Measurements from ENCODE around the gene GJB5.
"Not testable (repeated sequence)": the region's sequence is repeated elsewhere in the genome, so short reads cannot be mapped to it uniquely, and the experiment has no call there.

GJB5 gene

DNA sequence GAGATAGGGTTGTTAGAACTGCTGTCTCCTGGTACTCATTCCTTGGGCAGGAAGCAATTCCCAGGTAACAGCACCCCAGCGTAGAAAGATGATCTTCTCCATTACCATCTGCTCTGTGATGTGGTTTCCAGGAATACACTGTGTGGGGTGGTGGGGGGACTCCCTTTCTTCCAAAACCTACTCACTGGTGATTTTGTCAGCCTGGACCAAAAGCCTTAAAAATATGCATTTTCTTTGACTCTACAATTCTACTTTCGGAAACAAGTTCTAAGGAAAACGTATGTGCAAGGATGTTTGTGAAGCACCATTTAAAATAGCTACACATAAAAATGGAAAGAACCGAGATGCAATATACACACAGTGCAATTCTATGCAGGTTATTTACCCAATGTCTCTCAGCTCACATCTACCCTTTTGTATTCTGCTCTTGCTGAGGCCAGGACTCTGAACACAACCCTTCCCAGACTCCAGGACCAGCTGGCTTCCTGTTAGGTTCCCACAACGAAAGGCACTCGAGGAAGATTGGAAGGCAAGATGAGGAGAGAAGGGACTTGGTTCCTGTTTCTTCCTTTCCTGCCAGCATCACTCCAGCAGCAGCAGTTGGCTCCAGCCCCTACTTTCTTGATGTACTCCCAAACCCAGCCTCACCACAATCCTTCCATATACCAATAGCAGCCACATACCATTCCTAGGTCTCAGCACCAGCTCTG is 33.0 kb upstream of the GJB5 start:
- no peak overlapping the region for H2BK15ac ChIP-seq (replicated peaks; ENCODE audit: low read depth)
- no peak overlapping the region for H3K27ac ChIP-seq (ENCODE audit: low read depth, low read length)
- H4K8ac ChIP-seq (ENCODE audit: low read depth, low read length) = no peak overlapping the region
- no peak overlapping the region for H4K5ac ChIP-seq (ENCODE audit: low read length)
- H3K36me3 ChIP-seq (ENCODE audit: control insufficient read depth, insufficient read depth, low read length) = no peaks in the 10 kb centered on the region
- no peaks in the 10 kb centered on the region for H3K4me1 ChIP-seq (ENCODE audit: control insufficient read depth, low read depth, low read length)
- H3K4ac ChIP-seq (ENCODE audit: low read depth, low read length) = no peak overlapping the region
- H3K27me3 ChIP-seq (ENCODE audit: insufficient read depth, low read length, poor library complexity) = no peaks in the 10 kb centered on the region
- H3K9ac ChIP-seq (ENCODE audit: low read length) = no peak overlapping the region
- H3K79me2 ChIP-seq (ENCODE audit: control insufficient read depth, insufficient read depth, low read length) = no peaks in the 10 kb centered on the region
- H3K23ac ChIP-seq (ENCODE audit: low read length) = no peak overlapping the region
- H2AK5ac ChIP-seq (ENCODE audit: low read length) = no peak overlapping the region
- no peak overlapping the region for H2BK120ac ChIP-seq (ENCODE audit: low read depth, low read length)
- no peak overlapping the region for H3K4me3 ChIP-seq (ENCODE audit: low read length)
- DNase-seq = no peak
- no peak overlapping the region for H3K4me2 ChIP-seq (ENCODE audit: low read length)
- H3K56ac ChIP-seq (ENCODE audit: low read length) = no peak overlapping the region
- H3K18ac ChIP-seq (ENCODE audit: low read length) = no peak overlapping the region
- WGBS (ENCODE audit: extremely low coverage, insufficient coverage, low lambda C conversion rate) = no CpG with 5 or more reads among the region's 6 CpGs
- no peak overlapping the region for H2BK5ac ChIP-seq (ENCODE audit: low read length)
- no peaks in the 10 kb centered on the region for H3K79me1 ChIP-seq (ENCODE audit: low read length)

DNA sequence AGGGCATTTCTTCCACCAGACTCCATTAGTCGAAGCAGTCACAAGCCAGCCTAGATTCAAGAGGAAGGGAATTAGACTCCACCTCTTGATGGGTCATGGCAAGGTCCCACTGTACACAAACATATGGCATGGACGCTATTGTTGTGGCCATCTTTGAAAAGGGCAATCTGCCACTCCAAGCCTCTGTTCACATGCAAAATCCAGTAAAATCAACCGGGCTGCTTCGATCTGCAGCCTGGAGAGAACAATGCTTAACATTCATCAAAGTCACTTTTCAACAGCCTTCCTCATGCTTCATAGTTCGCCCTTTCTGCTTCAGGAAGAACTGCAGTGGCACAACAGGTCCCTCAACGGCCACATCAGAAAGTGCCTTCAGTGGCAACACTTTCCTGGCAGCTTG is 28.0 kb upstream of the GJB5 start:
- no CpG with 5 or more reads among the region's 6 CpGs for WGBS (ENCODE audit: extremely low coverage, insufficient coverage, low lambda C conversion rate)
- no peaks in the 10 kb centered on the region for H3K79me1 ChIP-seq (ENCODE audit: low read length)

DNA sequence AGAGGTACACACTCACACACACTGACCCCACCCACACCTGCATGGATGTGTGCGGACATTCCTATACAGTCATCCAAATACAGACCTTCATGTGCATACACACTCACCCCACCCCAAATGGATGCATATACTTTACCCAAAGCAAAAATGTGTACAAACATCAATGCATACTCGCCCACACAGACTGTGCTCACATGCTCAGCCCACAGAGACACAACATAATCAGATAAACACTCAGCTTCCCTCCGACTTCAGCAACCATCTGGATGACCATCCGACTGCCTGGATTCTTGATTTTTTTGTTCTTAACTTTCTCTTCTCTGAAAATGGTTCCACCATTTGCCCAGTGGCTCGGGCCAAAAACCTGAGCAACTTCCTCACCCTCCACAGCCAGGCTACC is 24.4 kb upstream of the GJB5 start:
- H3K4me3 ChIP-seq (ENCODE audit: low read length) = no peak overlapping the region
- no peak overlapping the region for H3K56ac ChIP-seq (ENCODE audit: low read length)
- no peaks in the 10 kb centered on the region for H3K79me2 ChIP-seq (ENCODE audit: control insufficient read depth, insufficient read depth, low read length)
- no peak overlapping the region for H2BK120ac ChIP-seq (ENCODE audit: low read depth, low read length)
- no peaks in the 10 kb centered on the region for H3K4me1 ChIP-seq (ENCODE audit: control insufficient read depth, low read depth, low read length)
- no peaks in the 10 kb centered on the region for H3K79me1 ChIP-seq (ENCODE audit: low read length)
- no peak overlapping the region for H4K8ac ChIP-seq (ENCODE audit: low read depth, low read length)
- H3K23ac ChIP-seq (ENCODE audit: low read length) = no peak overlapping the region
- no peak overlapping the region for H2BK15ac ChIP-seq (replicated peaks; ENCODE audit: low read depth)
- H3K27me3 ChIP-seq (ENCODE audit: insufficient read depth, low read length, poor library complexity) = no peaks in the 10 kb centered on the region
- no peak overlapping the region for H4K5ac ChIP-seq (ENCODE audit: low read length)
- H3K4me2 ChIP-seq (ENCODE audit: low read length) = no peak overlapping the region
- DNase-seq = no peak
- WGBS (ENCODE audit: extremely low coverage, insufficient coverage, low lambda C conversion rate) = no CpG with 5 or more reads among the region's 5 CpGs
- no peak overlapping the region for H3K4ac ChIP-seq (ENCODE audit: low read depth, low read length)
- no peak overlapping the region for H3K18ac ChIP-seq (ENCODE audit: low read length)
- no peak overlapping the region for H3K9ac ChIP-seq (ENCODE audit: low read length)
- H3K36me3 ChIP-seq (ENCODE audit: control insufficient read depth, insufficient read depth, low read length) = no peaks in the 10 kb centered on the region
- no peak overlapping the region for H2BK5ac ChIP-seq (ENCODE audit: low read length)
- no peak overlapping the region for H2AK5ac ChIP-seq (ENCODE audit: low read length)
- no peak overlapping the region for H3K27ac ChIP-seq (ENCODE audit: low read depth, low read length)

More for the DNA sequence above, 28.0 kb upstream of the GJB5 start:
- Histone ChIP-seq H2BK5ac (ENCODE audit: low read length) (no peak overlapping the region), H3K4me3 (ENCODE audit: low read length) (no peak overlapping the region), H3K27ac (ENCODE audit: low read depth, low read length) (no peak overlapping the region), H3K9ac (ENCODE audit: low read length) (no peak overlapping the region), H3K79me2 (ENCODE audit: control insufficient read depth, insufficient read depth, low read length) (no peaks in the 10 kb centered on the region), H3K4me1 (ENCODE audit: control insufficient read depth, low read depth, low read length) (no peaks in the 10 kb centered on the region), H2BK120ac (ENCODE audit: low read depth, low read length) (no peak overlapping the region), H2BK15ac (replicated peaks; ENCODE audit: low read depth) (no peak overlapping the region), H3K4ac (ENCODE audit: low read depth, low read length) (no peak overlapping the region), H3K4me2 (ENCODE audit: low read length) (no peak overlapping the region), H2AK5ac (ENCODE audit: low read length) (no peak overlapping the region), H3K18ac (ENCODE audit: low read length) (no peak overlapping the region), H4K8ac (ENCODE audit: low read depth, low read length) (no peak overlapping the region), H3K27me3 (ENCODE audit: insufficient read depth, low read length, poor library complexity) (no peaks in the 10 kb centered on the region), H3K36me3 (ENCODE audit: control insufficient read depth, insufficient read depth, low read length) (no peaks in the 10 kb centered on the region), H3K23ac (ENCODE audit: low read length) (no peak overlapping the region), H4K5ac (ENCODE audit: low read length) (no peak overlapping the region), H3K56ac (ENCODE audit: low read length) (no peak overlapping the region)
- DNase-seq = no peak

DNA sequence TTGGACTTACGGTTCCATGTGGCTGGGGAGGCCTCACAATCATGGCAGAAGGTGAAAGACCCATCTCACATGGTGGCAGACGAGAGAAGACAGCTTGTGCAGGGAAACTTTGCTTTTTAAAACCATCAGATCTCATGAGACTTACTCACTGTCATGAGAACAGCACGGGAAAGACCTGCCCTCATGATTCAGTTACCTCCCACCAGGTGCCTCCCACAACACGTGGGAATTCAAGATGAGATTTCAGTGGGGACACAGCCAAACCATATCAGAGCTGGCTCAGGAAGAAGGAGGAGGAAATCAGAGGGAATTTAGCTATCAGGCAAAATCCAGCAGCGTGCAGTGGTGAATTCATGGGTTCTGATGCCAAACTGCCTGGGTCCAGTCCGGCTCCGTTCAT is 22.0 kb upstream of the GJB5 start:
- not testable (repeated sequence) for H3K9ac ChIP-seq (ENCODE audit: low read length); H3K4me2 ChIP-seq (ENCODE audit: low read length); H2BK5ac ChIP-seq (ENCODE audit: low read length); H3K4me1 ChIP-seq (ENCODE audit: control insufficient read depth, low read depth, low read length); H3K27me3 ChIP-seq (ENCODE audit: insufficient read depth, low read length, poor library complexity); H3K23ac ChIP-seq (ENCODE audit: low read length); H3K79me2 ChIP-seq (ENCODE audit: control insufficient read depth, insufficient read depth, low read length); H3K79me1 ChIP-seq (ENCODE audit: low read length); DNase-seq; H3K27ac ChIP-seq (ENCODE audit: low read depth, low read length); H3K4ac ChIP-seq (ENCODE audit: low read depth, low read length); H4K8ac ChIP-seq (ENCODE audit: low read depth, low read length); H3K56ac ChIP-seq (ENCODE audit: low read length); H3K18ac ChIP-seq (ENCODE audit: low read length); H3K4me3 ChIP-seq (ENCODE audit: low read length); H2BK15ac ChIP-seq (replicated peaks; ENCODE audit: low read depth); H2BK120ac ChIP-seq (ENCODE audit: low read depth, low read length); H4K5ac ChIP-seq (ENCODE audit: low read length); H3K36me3 ChIP-seq (ENCODE audit: control insufficient read depth, insufficient read depth, low read length); H2AK5ac ChIP-seq (ENCODE audit: low read length)
- WGBS (ENCODE audit: extremely low coverage, insufficient coverage, low lambda C conversion rate) = no CpG with 5 or more reads among the region's 7 CpGs

GRCh38 chr1:34736692-34737091 is 18.2 kb upstream of the GJB5 start:
- no peak overlapping the region for H3K4me3 ChIP-seq (ENCODE audit: low read length)
- no CpG with 5 or more reads among the region's 10 CpGs for WGBS (ENCODE audit: extremely low coverage, insufficient coverage, low lambda C conversion rate)
- H3K79me1 ChIP-seq (ENCODE audit: low read length) = no peaks in the 10 kb centered on the region
- H3K27me3 ChIP-seq (ENCODE audit: insufficient read depth, low read length, poor library complexity) = no peaks in the 10 kb centered on the region
- H3K4me1 ChIP-seq (ENCODE audit: control insufficient read depth, low read depth, low read length) = peaks cover 2% of the 10 kb centered on the region
- no peak overlapping the region for H3K27ac ChIP-seq (ENCODE audit: low read depth, low read length)
- no peaks in the 10 kb centered on the region for H3K36me3 ChIP-seq (ENCODE audit: control insufficient read depth, insufficient read depth, low read length)
- H3K56ac ChIP-seq (ENCODE audit: low read length) = no peak overlapping the region
- no peak overlapping the region for H3K4me2 ChIP-seq (ENCODE audit: low read length)
- H3K9ac ChIP-seq (ENCODE audit: low read length) = no peak overlapping the region
- no peak overlapping the region for H3K23ac ChIP-seq (ENCODE audit: low read length)
- no peak overlapping the region for H4K5ac ChIP-seq (ENCODE audit: low read length)
- H3K79me2 ChIP-seq (ENCODE audit: control insufficient read depth, insufficient read depth, low read length) = no peaks in the 10 kb centered on the region
- H3K4ac ChIP-seq (ENCODE audit: low read depth, low read length) = no peak overlapping the region
- H3K18ac ChIP-seq (ENCODE audit: low read length) = no peak overlapping the region
- no peak overlapping the region for H2BK5ac ChIP-seq (ENCODE audit: low read length)
- no peak overlapping the region for H2AK5ac ChIP-seq (ENCODE audit: low read length)
- no peak overlapping the region for H4K8ac ChIP-seq (ENCODE audit: low read depth, low read length)
- DNase-seq = no peak
- no peak overlapping the region for H2BK120ac ChIP-seq (ENCODE audit: low read depth, low read length)
- no peak overlapping the region for H2BK15ac ChIP-seq (replicated peaks; ENCODE audit: low read depth)

DNA sequence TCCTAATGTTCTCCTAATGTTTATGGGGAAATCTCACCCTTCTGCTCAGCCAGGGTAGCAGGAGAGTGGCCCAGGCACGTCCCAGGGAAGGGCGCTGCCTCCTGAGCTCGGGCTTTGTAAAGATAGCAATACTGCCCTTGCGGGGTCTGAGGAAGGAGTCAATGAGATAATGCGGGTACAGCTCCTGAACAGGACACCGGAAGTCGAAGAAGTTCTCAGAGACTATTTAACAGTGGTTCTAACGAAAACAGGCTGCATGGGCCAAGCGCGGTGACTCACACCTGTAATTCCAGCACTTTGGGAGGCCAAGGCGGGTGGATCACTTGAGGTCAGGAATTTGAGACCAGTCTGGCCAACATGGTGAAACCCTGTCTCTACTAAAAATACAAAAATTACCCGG is 17.6 kb upstream of the GJB5 start:
- not testable (repeated sequence) for H3K4me2 ChIP-seq (ENCODE audit: low read length); H3K4ac ChIP-seq (ENCODE audit: low read depth, low read length); H3K18ac ChIP-seq (ENCODE audit: low read length); H4K5ac ChIP-seq (ENCODE audit: low read length); H2BK5ac ChIP-seq (ENCODE audit: low read length); H3K56ac ChIP-seq (ENCODE audit: low read length); H3K27me3 ChIP-seq (ENCODE audit: insufficient read depth, low read length, poor library complexity); H4K8ac ChIP-seq (ENCODE audit: low read depth, low read length); H3K9ac ChIP-seq (ENCODE audit: low read length); H3K79me1 ChIP-seq (ENCODE audit: low read length); H3K4me3 ChIP-seq (ENCODE audit: low read length); H3K27ac ChIP-seq (ENCODE audit: low read depth, low read length); H3K79me2 ChIP-seq (ENCODE audit: control insufficient read depth, insufficient read depth, low read length); H3K36me3 ChIP-seq (ENCODE audit: control insufficient read depth, insufficient read depth, low read length); H2AK5ac ChIP-seq (ENCODE audit: low read length); H3K4me1 ChIP-seq (ENCODE audit: control insufficient read depth, low read depth, low read length); H3K23ac ChIP-seq (ENCODE audit: low read length); DNase-seq; H2BK120ac ChIP-seq (ENCODE audit: low read depth, low read length); H2BK15ac ChIP-seq (replicated peaks; ENCODE audit: low read depth)
- WGBS (ENCODE audit: extremely low coverage, insufficient coverage, low lambda C conversion rate) = no CpG with 5 or more reads among the region's 12 CpGs
